BJ (cell line): ENCODE results near the gene STXBP6. TPM values are rescaled to one million over a fixed set of nuclear protein-coding genes. Genes with fewer than 3 reads are reported as not detected.
A peak's percentile ranks its signal among the peaks of the same experiment; 100 is the strongest.

Experiments
- CTCF ChIA-PET: fragments of 350-600 bp; formaldehyde crosslinking; extraction: SDS; loops from one replicate; lab custom pipeline; 2021; ENCODE audit warnings: antibody characterized with exemption, inconsistent platforms; lab: Yijun Ruan, JAX
- POLR2A ChIA-PET: fragments of 300-600 bp; sonication (Branson Sonifier 250); formaldehyde crosslinking; extraction: SDS; loops from one replicate; lab custom pipeline; 2021; ENCODE audit warnings: antibody characterized with exemption; lab: Charles Lee
- DNase-seq: peaks from one replicate; pipeline ENCODE4 v3.0.0-alpha.2; 2011; ENCODE audit warnings: low read depth
- H3K27me3 ChIP-seq: 2 replicates; pipeline ENCODE4 v1.6.0; 2011; ENCODE audit warnings: low read length; ENCODE audit not compliant: control insufficient read depth, insufficient read depth
- H3K36me3 ChIP-seq: 2 replicates; pipeline ENCODE4 v1.5.1; 2011; ENCODE audit warnings: low read length; ENCODE audit not compliant: control insufficient read depth, insufficient read depth
- H3K4me3 ChIP-seq: 2 replicates; pipeline ENCODE4 v1.5.1; 2011; ENCODE audit warnings: low read depth, mild to moderate bottlenecking, control low read depth, low read length
- polyA plus RNA-seq: library from polyadenylated mRNA; depleted of rRNA; stranded (reverse); fragments of >200 nt; gene quantifications from 2 replicates; pipeline ENCODE4 v1.2.3, GENCODE V29; 2011
- TF ChIP-seq, protein P1 (sequence below): IDR thresholded peaks from 2 replicates; pipeline ENCODE4 v1.5.1; 2011; ENCODE audit warnings: low read depth, mild to moderate bottlenecking, control low read depth, inconsistent platforms, low read length, moderate library complexity; ENCODE audit not compliant: insufficient read depth

The STXBP6 gene
- polyA plus RNA-seq, 1 experiment, result 12.1 TPM

DNA sequence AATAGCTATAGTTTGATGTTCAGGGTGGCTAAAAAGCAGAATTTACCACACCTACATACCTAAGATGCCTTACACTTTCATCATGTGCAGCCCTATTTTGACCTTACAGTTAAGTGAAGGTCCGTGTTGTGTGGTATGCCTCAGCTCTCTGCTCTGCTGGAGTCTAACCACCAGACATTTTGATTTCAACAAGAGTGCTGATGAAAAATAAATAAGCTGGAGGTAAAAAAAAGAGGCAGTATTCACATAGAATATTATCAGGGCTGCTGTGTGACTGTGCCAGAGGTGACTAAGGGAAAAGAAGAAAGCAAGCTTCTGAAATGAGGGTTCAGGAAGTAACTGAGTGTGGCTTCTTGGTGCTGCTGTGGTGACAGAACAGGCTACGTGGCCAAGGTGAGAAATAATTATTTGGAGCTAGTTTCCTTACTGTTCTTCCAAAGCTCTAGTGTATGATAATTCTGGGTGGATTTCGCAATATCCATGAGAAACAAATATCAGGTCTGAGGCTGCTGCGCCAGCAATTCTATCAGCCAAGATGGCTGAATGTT, 188.8 kb downstream of the STXBP6 start:
- TF ChIP-seq, protein P1, sequence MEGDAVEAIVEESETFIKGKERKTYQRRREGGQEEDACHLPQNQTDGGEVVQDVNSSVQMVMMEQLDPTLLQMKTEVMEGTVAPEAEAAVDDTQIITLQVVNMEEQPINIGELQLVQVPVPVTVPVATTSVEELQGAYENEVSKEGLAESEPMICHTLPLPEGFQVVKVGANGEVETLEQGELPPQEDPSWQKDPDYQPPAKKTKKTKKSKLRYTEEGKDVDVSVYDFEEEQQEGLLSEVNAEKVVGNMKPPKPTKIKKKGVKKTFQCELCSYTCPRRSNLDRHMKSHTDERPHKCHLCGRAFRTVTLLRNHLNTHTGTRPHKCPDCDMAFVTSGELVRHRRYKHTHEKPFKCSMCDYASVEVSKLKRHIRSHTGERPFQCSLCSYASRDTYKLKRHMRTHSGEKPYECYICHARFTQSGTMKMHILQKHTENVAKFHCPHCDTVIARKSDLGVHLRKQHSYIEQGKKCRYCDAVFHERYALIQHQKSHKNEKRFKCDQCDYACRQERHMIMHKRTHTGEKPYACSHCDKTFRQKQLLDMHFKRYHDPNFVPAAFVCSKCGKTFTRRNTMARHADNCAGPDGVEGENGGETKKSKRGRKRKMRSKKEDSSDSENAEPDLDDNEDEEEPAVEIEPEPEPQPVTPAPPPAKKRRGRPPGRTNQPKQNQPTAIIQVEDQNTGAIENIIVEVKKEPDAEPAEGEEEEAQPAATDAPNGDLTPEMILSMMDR, result no peak
- Histone ChIP-seq H3K36me3 (no peaks in the 10 kb centered on the region), H3K4me3 (no peak overlapping the region), H3K27me3 (no peaks in the 10 kb centered on the region)
- ChIA-PET POLR2A (interaction anchor here (0.6 kb wide), 1 partner anchor 12 kb away, joined by 3 read pairs; no protein-coding TSS in a partner anchor), CTCF (interaction anchor here (1.1 to 1.9 kb wide), 2 partner anchors 9 to 11 kb away, joined by 3 to 5 read pairs; no protein-coding TSS in a partner anchor)
- peak; percentile 34 for DNase-seq

DNA sequence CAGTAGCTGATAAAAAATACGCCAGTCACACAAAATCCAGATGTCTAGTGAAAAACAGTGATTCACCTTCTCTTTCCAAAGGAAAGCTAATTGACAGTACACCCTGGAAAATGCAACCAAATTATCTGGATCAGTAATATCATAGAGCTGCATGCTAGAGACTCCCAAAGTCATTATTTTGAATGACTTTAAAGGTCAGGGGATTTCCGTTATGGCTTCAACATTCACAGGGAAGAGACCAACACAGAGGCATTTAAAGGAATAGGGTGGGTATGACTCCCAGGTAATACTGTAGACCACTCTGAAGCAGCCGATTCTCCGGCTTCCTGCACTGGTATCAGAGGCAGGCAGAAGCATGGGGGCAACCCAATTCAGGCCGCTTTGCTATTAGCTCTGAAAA, 190.4 kb downstream of the STXBP6 start:
- H3K27me3 ChIP-seq, result no peaks in the 10 kb centered on the region
- H3K4me3 ChIP-seq, result no peak overlapping the region
- H3K36me3 ChIP-seq, result no peaks in the 10 kb centered on the region
- ChIA-PET CTCF (interaction anchor here (0.6 kb wide), 1 partner anchor 180 kb away, joined by 3 read pairs; no protein-coding TSS in a partner anchor), POLR2A (no interaction called here)
- TF ChIP-seq, protein P1, result no peak
- no peak for DNase-seq

DNA sequence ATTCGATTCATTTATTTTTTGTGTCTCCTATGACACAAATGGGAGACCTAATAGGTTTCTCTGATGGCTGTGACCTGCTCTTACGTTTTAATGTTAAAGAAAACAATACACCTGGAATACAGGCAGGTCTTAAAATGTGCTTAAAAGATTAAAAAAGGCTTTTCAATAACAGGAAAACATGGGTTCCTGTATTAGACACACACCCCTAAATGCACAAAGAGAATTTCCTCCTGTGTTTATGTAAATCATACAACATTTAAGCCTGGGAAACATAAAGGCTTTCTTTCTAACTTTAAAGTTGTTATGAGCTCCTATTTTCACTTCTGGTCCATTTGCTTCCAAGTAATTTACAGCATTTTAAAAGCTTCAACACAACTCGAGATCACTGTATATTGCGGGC, 191.3 kb downstream of the STXBP6 start:
- ChIA-PET CTCF (interaction anchor here (0.7 to 0.9 kb wide), 2 partner anchors 13 to 631 kb away, joined by 3 read pairs; no protein-coding TSS in a partner anchor), POLR2A (no interaction called here)
- TF ChIP-seq, protein P1, result no peak
- Histone ChIP-seq H3K27me3 (no peaks in the 10 kb centered on the region), H3K36me3 (no peaks in the 10 kb centered on the region), H3K4me3 (no peak overlapping the region)
- no peak for DNase-seq

DNA sequence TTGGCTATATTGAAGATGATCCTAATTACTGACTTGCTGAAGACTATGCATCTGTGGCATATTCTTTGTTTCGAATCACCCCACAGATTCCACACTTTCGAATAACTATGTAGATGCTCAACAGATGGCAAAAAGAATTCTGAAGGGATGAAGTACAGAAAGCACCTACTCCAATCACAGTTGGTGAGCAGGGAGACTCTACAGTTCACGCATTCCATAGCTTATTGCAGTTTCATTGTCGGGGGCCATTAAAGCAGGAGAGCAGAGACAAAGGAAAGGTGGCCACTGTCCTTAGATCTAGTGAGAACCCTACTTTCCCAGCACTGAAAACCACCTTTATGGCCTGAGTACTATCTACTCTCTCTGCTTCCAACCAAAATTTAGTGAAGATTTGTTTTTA, 191.9 kb downstream of the STXBP6 start:
- CTCF ChIA-PET, result no interaction called here
- DNase-seq, result no peak
- no peaks in the 10 kb centered on the region for H3K36me3 ChIP-seq

DNA sequence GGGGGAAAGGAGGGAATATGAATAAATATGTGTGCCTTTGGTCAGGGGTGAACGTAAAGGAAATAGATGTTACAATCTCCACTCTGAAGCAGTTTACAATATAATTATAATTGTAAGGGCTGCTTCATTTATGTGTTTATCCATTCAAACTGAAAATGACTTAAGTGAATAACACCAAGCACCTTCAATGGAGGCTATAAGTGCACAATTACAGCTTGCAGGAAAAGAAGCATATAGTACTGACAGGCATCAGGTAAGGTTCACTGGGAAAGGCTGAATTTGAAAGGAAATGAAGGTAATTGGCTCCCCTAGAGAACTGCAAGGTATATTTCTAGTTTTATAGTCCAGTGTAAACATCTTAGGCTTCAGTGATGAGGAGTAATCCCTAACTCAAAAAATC, 192.7 kb downstream of the STXBP6 start:
- POLR2A ChIA-PET, result no interaction called here
- Histone ChIP-seq H3K27me3 (no peaks in the 10 kb centered on the region), H3K36me3 (no peaks in the 10 kb centered on the region), H3K4me3 (no peak overlapping the region)
- TF ChIP-seq, protein P1, result no peak
- CTCF ChIA-PET, result no interaction called here
- DNase-seq, result no peak

More for the DNA sequence above, 191.9 kb downstream of the STXBP6 start:
- no peak overlapping the region for H3K4me3 ChIP-seq
- H3K27me3 ChIP-seq, result no peaks in the 10 kb centered on the region
- TF ChIP-seq, protein P1, result no peak
- POLR2A ChIA-PET, result no interaction called here
